NCI-H774 (cell line): ENCODE data around the gene COL11A2.

Source experiments
- DNase-seq: peaks from one replicate; lab custom pipeline; 2025; lab: John Stamatoyannopoulos, UW

COL11A2 gene

DNA sequence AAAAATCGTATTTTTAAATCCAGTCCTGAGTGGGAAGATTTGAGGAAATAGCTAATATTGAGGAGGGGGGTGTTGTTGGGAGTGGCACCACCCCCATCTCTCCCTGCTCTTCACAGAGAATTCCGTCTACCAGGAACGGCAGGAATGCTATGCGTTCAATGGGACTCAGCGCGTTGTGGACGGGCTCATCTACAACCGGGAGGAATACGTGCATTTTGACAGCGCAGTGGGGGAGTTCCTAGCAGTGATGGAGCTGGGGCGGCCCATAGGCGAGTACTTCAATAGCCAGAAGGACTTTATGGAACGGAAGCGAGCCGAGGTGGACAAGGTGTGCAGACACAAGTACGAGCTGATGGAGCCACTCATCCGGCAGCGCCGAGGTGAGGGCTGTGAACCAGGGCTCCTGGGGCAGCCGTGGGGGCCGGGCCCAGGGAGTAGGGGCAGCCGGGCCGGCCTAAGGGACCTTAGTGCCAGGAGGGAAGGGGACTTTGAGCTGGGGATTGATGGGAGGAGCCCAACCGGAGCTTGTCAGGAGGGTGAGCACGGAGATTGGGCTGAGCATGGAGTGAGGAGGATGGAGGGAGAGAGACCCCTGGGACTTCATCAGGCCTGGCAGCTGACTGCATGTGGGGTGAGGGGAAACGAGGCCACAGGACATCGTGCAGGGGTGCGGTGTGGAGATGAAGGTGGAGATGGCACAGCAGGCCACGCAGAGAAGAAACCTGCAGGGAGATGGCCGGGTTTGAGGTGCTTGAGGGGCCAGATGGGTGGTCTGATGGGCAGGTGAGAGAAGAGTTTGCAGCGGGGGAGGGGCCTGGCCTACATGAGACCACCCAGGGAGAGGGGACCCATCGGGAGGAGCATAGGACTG lies 75.2 kb downstream of the COL11A2 start:
- DNase-seq = no peak

DNA sequence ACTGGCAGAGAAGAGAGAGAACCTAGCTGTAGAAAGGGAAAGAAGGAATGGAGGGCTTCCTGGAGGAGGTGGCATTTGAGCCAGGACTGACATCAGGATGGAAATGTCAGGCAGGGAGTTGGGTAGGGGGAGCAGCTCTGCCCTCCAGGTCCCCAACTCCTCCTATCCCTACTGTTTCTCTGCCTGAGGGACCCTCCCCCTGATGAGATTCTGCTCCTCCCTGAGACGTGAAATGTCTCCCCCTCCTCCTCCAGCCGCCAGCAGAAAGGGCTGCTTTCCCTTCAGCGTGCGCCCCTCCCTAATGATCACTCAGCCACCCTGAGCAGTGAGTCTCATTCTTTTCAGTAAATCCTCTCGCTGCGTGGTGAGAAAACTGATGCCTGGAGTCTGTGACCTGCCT lies 75.8 kb downstream of the COL11A2 start:
- DNase-seq = no peak

DNA sequence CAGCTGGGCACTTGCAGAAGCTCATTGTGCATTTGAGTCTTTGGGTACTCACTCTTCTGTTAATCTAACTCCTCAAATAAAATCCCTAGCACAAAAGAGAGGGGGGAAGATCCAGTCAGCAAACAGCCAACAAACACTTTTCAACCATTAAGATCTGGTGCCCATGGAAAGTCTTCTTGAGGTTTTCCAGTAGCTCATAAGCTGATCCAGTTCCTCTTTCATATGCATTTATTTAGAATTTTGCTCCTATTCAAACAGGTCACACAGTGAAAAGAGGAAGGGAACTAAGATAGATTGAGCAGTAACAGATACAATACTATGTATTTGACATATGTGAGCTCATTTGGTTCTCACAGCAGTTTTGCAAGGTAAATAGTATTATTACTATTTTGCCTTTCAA lies 77.9 kb downstream of the COL11A2 start:
- DNase-seq = no peak

DNA sequence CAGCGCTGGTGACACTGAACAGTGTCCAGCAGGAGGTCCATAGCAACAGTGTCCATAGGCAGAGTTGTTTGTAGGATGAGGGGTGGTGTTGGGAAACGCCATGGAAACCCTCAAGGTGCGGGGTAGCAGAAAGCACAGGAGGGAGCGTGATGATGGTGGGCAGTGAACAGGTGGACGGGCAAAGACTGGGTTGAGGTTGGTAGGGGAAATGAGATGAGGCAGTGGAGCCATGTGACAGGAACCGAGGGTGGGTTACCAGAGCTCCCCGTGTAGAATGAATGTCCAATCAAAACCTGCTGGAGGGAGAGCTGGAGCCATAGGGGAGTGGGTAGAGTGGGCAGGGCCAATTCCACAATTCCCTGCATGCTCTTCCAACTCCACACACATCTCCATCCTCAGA lies 78.5 kb downstream of the COL11A2 start:
- no peak for DNase-seq
